ENCODE data around the gene SERPINH1. TPM values are rescaled to one million over a fixed set of nuclear protein-coding genes. Genes with fewer than 3 reads are reported as not detected.
"Not testable (repeated sequence)": the region's sequence is repeated elsewhere in the genome, so short reads cannot be mapped to it uniquely, and the experiment has no call there.

Gene SERPINH1
- total RNA-seq, 1 experiment from 2014 or later: 51.3 TPM

DNA sequence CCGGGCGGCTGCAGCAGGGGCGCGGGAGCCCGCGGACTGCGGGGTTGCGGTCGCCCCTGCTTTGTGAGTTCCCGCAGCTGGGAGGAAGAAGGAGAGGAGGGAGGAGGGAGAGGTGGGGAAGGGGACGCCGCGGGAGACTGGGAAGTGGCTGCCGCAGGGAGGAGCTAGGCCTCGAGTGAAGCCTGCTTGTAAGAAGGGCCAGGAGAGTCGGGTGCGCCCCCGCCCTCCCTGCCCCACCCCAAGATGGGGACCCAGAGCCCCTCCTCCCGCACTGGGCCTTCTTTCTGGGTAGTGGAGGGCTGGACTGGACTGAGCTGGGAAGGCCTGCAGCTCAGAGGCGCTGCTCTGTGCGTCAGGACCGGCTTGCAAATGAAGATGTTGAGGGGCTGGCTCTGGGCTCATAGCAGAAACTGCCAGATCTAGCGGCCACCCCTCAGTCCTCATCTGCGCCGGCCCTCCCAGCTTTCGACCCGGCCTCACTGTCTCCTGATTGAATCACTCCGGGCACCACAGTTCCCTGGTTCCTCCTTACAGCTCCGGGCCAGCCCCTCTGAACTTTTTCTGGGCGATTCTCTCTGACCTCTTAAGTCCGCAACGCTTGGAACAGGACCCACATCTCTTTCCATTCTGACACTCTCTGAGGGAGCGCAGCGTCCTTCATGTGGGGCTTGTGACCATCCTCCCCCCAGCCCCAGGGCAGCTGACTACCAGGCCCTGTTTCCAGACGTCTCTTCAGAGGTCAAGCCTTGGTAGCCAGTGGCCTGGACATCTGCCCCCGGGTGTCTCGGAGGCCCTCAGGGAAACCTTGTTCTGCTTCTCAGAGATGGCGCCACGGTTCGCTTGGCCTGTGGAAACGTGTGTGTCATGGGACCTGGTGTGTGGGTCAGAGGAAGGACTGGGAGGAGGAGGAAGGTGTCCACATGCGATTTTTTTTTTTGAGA is 21.9 kb downstream of the SERPINH1 start:
- in situ Hi-C loops (cut with HindIII; ENCODE audit: low pct_unique_long_range_greater_than_20kb, low sequenced_read_pairs): no loop called here
- no peak for DNase-seq (ENCODE audit: low read depth)

DNA sequence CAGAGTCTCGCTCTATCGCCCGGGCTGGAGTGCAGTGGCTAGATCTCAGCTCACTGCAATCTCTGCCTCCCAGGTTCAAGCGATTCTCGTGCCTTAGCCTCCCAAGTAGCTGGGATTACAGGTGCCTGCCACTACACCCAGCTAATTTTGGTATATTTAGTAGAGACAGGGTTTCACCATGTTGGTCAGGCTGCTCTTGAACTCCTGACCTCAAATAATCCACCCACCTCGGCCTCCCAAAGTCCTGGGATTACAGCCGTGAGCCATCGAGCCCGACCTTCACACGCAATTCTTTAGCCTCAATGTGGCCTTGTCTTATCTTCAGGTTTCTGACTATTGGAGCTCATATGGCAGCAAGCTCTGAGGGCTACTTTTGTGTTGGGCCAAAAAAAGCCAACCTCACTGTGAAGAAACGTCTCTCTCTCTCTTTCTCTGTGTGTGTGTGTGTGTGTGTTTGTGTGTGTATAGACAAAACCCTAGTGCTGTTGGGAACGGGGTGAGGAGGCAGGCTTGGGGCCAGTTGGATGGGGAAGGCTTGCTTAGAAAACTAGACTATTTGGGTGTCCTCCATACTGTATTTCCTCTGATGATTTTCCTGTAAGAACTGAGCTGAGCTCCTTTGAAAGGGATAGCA is 22.7 kb downstream of the SERPINH1 start:
- in situ Hi-C loops (cut with HindIII; ENCODE audit: low pct_unique_long_range_greater_than_20kb, low sequenced_read_pairs); DNase-seq (ENCODE audit: low read depth): not testable (repeated sequence)

DNA sequence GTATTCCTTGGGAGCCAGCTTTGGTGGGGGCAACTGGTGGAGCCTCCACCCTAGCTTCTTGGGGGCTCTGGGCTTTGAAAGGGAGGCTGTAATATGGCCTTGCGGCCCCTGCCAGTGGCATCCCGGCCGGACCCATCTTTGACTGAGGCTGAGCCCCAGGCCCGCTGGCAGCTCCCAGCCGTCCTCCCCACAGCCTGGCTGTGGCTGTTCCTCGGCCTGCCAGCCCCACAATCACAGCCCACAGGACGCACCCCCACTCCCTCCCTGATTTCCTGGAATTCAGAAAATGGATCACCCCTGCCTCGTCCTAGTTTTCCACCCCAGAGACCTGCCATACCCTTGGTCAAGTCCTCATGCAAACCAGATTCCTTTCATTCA is 23.2 kb downstream of the SERPINH1 start:
- in situ Hi-C loops (cut with HindIII; ENCODE audit: low pct_unique_long_range_greater_than_20kb, low sequenced_read_pairs): no loop called here
- DNase-seq (ENCODE audit: low read depth): no peak

DNA sequence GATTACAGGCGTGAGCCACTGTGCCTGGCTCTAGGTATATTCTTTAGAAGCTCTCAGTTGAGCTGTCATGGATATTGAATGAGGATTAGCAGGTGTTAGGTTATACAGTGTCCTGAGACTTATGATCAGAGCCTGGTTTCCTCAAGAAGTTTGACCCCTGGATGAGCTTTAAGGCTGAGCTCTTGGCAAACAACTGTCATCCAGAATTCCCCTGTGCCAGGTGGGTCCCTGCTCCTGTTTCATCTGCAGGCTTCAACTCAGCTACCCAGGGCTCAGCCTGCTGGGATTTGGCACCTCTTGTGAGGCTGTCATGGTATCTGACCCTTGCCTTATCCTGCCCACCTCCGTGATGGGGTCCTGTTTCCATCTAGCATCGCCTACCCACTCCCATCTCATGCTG is 24.3 kb downstream of the SERPINH1 start:
- no peak for DNase-seq (ENCODE audit: low read depth)
- in situ Hi-C loops (cut with HindIII; ENCODE audit: low pct_unique_long_range_greater_than_20kb, low sequenced_read_pairs): no loop called here

DNA sequence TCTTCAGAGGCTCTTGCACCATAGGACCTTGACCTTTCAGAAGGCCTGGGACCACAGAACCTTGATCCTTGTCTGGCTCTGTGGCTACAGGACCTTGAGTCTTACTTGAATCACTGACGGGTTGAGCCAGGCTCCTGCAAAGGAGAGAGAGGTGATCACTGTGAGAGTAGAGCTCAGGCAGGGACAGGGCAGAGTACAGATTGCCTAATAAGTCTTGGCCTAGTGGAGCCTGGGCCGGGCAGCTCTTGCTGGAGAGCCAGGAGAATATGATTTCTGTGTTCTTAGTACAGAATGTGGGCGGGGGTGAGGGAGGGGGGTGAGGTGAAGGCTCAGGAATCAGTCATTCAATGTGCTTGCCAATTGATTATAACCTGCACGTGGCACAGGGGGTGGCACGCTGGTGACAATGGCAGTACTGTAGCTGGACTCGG is 26.0 kb downstream of the SERPINH1 start:
- in situ Hi-C loops (cut with HindIII; ENCODE audit: low pct_unique_long_range_greater_than_20kb, low sequenced_read_pairs): no loop called here

DNA sequence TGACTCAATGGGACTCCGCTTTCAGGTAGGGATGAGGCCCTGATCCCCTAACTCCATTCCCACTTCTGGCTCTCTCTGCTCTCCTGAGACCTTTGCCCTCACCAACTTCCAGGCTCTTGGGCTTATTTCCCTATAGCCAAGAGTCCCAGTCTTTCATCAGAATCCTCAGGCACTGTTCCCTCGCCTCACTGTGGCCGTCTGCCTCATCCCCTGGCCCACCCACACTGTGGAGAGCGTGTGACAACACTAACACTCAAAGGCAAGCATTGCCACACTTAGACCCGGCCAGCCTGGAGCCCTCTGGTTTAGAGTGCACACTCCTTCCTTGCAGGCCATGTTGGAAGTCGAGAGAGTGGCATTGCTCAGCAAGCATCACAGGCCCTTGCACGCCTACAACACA is 27.0 kb downstream of the SERPINH1 start:
- no peak for DNase-seq (ENCODE audit: low read depth)
- in situ Hi-C loops (cut with HindIII; ENCODE audit: low pct_unique_long_range_greater_than_20kb, low sequenced_read_pairs): no loop called here

More for the DNA sequence above, 26.0 kb downstream of the SERPINH1 start:
- DNase-seq (ENCODE audit: low read depth): no peak

DNA sequence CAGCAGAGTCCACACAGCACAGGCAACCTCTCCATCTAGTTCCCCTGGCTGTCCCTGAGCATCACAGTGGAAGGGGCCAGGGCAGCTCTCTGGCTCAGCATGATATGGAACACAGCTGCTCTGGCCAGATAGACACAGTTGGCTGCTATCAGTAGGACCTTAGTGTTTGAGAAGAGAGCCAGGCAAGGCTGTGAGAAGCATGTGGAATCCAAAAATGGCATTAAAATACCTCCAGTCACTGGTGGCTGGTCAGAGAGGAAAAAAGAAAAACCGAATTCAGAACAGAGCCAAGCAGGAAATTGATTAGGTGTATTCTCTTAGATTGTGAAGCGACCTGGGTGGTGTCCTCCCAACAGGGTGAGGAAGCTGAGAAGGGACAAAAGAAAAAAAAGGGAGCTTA is 27.9 kb downstream of the SERPINH1 start:
- in situ Hi-C loops (cut with HindIII; ENCODE audit: low pct_unique_long_range_greater_than_20kb, low sequenced_read_pairs): no loop called here
- DNase-seq (ENCODE audit: low read depth): no peak

DNA sequence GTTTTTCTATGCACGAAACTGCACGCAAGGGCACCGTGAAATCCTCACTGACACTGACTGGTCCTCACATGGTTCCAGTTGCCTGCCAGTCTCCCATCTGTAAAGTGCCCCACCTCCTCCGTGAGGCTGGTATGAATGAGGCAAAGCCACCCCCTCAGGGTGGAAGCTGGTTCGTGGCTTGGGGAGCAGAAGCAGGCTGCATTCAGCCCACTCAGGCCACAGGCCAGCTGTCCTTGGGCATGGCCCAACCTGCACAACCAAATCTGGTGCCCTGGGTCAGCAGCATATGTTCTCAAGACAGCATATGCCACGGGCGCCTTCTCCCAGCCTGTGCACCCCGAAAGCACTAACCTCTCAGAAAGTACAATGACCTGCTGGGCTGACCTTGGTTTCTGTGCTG is 29.3 kb downstream of the SERPINH1 start:
- no peak for DNase-seq (ENCODE audit: low read depth)
- in situ Hi-C loops (cut with HindIII; ENCODE audit: low pct_unique_long_range_greater_than_20kb, low sequenced_read_pairs): no loop called here

DNA sequence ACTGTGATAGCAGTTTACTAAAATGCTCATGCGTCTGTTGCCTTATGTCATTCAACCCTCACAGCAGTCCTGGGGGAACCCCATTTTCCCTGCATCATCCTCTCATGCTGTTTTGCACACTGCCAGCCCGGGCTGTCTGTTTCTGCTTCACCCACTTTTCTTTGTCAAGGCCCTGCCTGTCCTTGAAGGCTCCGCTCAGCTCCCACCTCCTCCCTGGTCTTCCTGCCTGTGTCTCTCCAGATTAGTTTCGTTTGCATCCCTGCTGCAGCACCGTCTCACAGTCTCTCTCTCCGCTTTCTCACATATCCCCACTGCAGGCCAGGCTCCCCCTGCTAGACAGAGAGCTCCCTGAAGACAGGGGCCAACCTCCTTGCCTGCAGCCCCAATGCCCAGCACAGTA is 29.9 kb downstream of the SERPINH1 start:
- no peak for DNase-seq (ENCODE audit: low read depth)
- in situ Hi-C loops (cut with HindIII; ENCODE audit: low pct_unique_long_range_greater_than_20kb, low sequenced_read_pairs): no loop called here

DNA sequence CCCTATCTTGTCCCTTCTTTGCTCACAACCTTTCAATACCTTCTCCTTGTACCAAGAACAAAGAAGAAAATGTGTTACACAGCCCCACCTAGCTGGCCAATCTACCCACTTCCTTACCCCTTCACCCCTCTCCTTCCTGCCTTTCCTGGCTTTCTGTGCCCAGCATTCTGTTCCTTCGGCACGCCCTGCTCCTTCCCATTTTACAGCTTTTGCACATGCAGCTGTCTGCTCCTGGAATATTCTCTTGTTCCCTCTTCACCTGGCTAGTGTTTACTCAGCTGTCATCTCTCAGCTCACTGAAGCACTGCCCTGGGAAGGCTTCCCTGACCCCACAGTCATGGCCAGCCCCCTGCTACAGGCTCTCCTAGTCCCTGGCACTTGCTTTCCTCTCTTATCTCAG is 30.7 kb downstream of the SERPINH1 start:
- in situ Hi-C loops (cut with HindIII; ENCODE audit: low pct_unique_long_range_greater_than_20kb, low sequenced_read_pairs): no loop called here

DNA sequence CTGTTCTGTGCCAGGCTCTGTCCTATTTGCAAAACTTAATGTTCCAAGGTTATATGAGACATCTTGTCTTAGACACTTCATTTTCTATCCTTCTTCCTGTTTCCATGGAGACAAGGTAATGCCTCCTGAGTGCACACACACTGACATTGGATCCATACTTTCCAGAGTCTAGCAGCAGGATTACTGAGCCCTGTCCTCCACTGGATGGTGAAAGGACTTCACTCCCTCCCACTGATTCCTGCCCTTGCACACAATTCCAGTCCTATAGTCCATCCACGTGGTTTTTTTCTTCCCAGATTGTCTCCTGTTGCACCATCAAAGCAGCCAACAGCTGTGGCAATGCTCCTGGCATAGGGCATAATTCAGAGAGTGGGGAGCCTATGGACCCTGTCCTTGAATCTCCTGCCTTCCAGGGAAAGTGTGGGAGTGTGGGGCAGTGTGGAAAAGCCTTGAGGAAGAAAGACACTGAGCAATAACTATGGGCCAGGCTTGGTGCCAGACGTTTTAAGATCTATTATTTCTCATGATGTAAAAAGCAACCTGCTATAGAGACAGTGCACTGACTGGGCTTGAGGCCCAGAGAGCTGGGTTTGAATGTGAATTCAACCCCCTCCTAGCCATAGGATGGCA is 31.3 kb downstream of the SERPINH1 start:
- in situ Hi-C loops (cut with HindIII; ENCODE audit: low pct_unique_long_range_greater_than_20kb, low sequenced_read_pairs): no loop called here
- DNase-seq (ENCODE audit: low read depth): no peak

More for the DNA sequence above, 30.7 kb downstream of the SERPINH1 start:
- no peak for DNase-seq (ENCODE audit: low read depth)

DNA sequence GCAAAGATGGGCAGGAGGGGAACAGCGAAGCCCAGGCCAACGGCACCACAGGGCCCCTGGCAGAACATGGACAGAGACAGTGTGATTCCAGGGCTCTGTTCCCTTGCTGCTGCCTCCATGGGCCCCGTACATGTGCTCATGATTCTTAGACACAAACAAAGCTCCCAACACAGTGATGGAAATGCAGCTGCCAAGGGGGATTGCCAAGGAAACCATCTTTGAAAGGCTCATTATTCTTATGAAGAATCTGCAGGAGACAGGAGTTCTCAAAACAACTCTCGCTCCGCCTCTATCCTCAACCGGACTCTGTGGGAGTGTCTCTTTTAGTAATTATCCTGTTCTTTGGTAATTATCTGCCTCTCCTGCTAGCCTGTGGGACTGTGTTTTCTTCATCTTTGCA is 32.2 kb downstream of the SERPINH1 start:
- in situ Hi-C loops (cut with HindIII; ENCODE audit: low pct_unique_long_range_greater_than_20kb, low sequenced_read_pairs): no loop called here
- DNase-seq (ENCODE audit: low read depth): no peak

DNA sequence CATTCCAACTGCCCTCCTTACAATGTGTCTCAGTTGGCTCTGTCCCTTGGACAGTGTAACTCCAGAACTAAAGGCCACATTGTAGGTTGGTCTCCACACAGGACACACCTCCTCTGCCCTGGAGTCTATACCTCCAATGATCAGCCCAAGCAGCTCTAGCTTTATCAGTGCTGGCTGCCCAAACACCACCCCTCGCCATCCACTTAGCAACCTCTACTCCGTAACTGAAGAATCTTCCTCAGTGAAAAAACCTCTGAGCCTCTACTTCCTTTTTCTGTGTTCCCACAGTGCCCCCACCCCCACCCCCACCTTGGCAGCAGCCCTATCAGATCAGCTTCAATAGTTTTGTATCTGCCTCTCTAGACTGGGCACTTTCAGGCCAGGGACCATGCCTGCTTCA is 33.4 kb downstream of the SERPINH1 start:
- DNase-seq (ENCODE audit: low read depth): no peak
- in situ Hi-C loops (cut with HindIII; ENCODE audit: low pct_unique_long_range_greater_than_20kb, low sequenced_read_pairs): no loop called here

DNA sequence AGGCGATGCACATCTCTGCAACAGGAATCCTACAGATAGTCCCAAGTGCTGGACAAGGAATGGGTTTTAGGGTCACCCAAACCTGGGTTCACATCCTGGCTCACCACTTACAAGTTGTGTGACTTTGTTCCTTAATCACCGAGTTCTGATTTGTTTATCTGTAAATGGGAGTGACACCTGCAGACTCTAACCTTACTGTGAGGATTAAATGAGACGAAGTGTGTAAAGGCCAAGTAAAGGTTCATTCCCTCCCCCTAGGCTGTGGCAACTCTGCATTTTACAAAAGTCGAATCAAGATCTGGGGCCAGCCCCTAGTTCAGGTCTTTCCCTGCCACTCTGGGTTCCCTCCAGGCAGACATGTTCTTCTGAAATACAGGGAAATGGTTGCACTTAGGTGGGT is 34.9 kb downstream of the SERPINH1 start:
- DNase-seq (ENCODE audit: low read depth): no peak
- in situ Hi-C loops (cut with HindIII; ENCODE audit: low pct_unique_long_range_greater_than_20kb, low sequenced_read_pairs): no loop called here

DNA sequence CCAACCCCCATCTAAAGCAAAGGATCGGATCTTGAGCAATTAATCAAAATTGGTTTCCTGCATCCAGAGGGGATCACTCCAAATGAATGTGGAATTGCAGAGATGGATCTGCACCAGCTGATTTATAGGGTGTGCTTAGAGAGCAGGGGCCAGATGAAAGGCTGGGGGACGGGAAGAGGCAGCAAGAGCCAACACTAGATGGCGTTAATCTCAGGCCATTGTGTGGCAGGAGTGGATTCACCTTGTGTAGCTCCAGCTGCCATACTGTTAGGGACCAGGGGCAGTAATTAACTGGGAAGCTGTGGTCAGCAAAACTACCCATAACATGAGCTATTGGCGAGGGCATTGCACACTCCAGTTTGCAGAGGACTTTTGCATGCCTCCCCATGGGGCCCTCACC is 35.6 kb downstream of the SERPINH1 start:
- in situ Hi-C loops (cut with HindIII; ENCODE audit: low pct_unique_long_range_greater_than_20kb, low sequenced_read_pairs): no loop called here
- no peak for DNase-seq (ENCODE audit: low read depth)

DNA sequence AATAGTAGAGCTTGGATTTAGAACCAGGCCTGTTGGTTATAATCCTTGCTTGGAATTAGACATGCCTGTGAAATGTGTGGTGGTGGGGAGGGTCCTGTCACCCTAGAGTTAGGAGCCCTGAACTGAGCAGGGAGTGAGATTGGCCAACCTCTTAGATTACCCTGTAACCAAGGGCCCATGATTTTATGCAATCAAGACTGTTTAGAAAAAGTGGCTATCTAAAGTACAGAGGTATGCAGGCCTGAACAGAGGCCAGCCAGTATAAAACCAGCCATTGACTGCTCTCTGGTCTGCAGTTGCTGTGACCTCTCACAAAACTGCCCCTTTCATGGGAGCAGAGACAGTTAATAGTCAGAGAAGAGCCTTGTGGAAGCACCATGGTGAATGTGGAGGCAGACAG is 36.2 kb downstream of the SERPINH1 start:
- in situ Hi-C loops (cut with HindIII; ENCODE audit: low pct_unique_long_range_greater_than_20kb, low sequenced_read_pairs): no loop called here
- DNase-seq (ENCODE audit: low read depth): no peak

DNA sequence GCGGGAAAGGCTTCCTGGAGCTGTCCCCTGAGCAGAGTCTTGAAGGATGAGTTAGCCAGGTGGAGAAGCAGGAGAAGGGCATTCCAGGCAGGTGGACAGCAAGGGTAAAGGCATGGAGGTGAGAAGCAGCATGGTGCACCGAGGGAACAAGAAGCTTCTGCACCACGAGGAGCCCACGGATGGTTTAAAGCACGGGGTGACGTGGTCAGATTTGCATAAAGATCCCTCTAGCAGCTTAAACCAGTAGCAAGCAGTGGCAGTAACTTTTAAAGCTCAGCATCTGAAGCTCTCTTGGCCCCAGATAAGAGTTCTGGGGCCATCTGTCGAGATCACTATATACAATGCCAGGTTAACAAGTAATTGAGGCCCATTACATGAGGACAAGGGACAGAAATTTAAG is 36.8 kb downstream of the SERPINH1 start:
- in situ Hi-C loops (cut with HindIII; ENCODE audit: low pct_unique_long_range_greater_than_20kb, low sequenced_read_pairs): no loop called here
- no peak for DNase-seq (ENCODE audit: low read depth)

DNA sequence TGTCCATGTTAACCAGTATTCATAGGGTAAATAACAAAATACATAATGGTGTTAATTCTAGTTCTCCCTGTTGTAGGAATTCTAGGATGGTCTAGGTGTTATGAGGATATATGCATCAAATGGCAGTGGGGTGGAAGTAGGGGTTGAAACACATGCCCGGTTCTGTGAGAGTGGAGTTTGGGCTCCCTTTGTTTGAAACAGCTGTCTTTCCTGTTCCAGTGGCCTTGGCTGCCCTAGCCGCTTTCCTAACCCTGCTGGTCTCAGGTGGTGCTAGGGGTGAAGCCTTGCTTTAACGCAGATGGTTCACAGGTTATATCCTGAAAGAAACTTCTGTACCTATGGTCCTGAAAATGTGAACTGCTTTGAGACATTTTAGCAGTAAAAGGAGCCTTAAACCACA is 38.3 kb downstream of the SERPINH1 start:
- DNase-seq (ENCODE audit: low read depth): no peak

DNA sequence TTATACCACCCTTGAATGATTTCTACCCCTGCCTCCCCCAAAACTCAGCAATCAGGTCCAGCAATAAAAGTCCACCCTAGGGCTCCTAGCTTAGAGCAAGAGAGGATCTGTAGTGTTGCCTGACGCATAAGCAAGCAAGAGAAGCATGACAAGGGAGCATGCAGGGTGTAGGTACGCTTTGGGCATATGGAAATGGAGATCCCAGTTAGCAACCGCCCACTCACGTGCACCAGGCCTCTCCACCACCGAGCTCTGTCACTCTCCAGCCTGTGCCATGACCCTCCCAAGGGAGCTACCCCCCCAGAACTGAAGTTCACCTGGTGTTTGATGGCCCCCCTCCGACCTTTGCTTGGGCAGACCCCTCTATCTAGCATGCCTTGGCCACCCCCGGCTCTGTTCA is 39.4 kb downstream of the SERPINH1 start:
- in situ Hi-C loops (cut with HindIII; ENCODE audit: low pct_unique_long_range_greater_than_20kb, low sequenced_read_pairs): no loop called here
- no peak for DNase-seq (ENCODE audit: low read depth)

More for the DNA sequence above, 38.3 kb downstream of the SERPINH1 start:
- in situ Hi-C loops (cut with HindIII; ENCODE audit: low pct_unique_long_range_greater_than_20kb, low sequenced_read_pairs): no loop called here
